ENCODE measurements around the gene EFS.

GRCh38 chr14:23326491-23327332 lies 38.3 kb downstream of the EFS start:
- no peak for TF ChIP-seq CTCF (optimal IDR thresholded peaks at IDR 0.05 in 1 of 3, IDR thresholded peaks at IDR 0.05 in 1 of 3, conservative IDR thresholded peaks at IDR 0.05 in 1 of 3; ENCODE audit: extremely low read depth in 1 of 3, insufficient read depth in 2 of 3, low read length in 3 of 3)
- no peak for TF ChIP-seq EZH2 (IDR thresholded peaks at IDR 0.05; ENCODE audit: low read length)
